ENCODE results near the gene ISL1. TPM values are rescaled to one million over a fixed set of nuclear protein-coding genes. Genes with fewer than 3 reads are reported as not detected.

Gene ISL1
- total and polyA plus RNA-seq, 2 donors (not counting 1 experiment from before 2014, with no cell fraction given): not detected

GRCh38 chr5:51347157-51347556 is 36.1 kb upstream of the ISL1 start:
- WGBS (ENCODE audit: insufficient coverage): no CpG with 5 or more reads among the region's 1 CpG

GRCh38 chr5:51347704-51348103 is 35.5 kb upstream of the ISL1 start:
- Mint-ChIP-seq H3K4me3 (no peak overlapping the region), H3K4me1 (no peaks in the 10 kb centered on the region), H3K27ac (no peak overlapping the region), H3K9me3 (ENCODE audit: insufficient read depth) (peaks cover 5% of the 10 kb centered on the region), H3K27me3 (no peaks in the 10 kb centered on the region)
- H3K4me2 ChIP-seq (replicated peaks; ENCODE audit: low read depth, low read length, poor library complexity, severe bottlenecking): no peak overlapping the region
- H3K79me2 ChIP-seq (ENCODE audit: control insufficient read depth, insufficient read depth, low read length): no peaks in the 10 kb centered on the region
- H4K20me1 ChIP-seq (ENCODE audit: control insufficient read depth, insufficient read depth, low read length, poor library complexity, severe bottlenecking): no peaks in the 10 kb centered on the region
- H3K9ac ChIP-seq (ENCODE audit: low read length): no peak overlapping the region
- WGBS (ENCODE audit: insufficient coverage): no CpG with 5 or more reads among the region's 2 CpGs
- CTCF ChIA-PET: no interaction called here
- no peaks in the 10 kb centered on the region for H3K4me1 ChIP-seq (ENCODE audit: control insufficient read depth in 2 of 2, insufficient read depth in 2 of 2, low read length in 2 of 2)
- POLR2A ChIA-PET: no interaction called here
- H3K4me3 ChIP-seq (ENCODE audit: control extremely low read depth in 1 of 5, extremely low read depth in 1 of 5, insufficient read depth in 1 of 5, low read depth in 2 of 5, low read length in 4 of 5): no peak overlapping the region
- no peak overlapping the region for H2AFZ ChIP-seq (ENCODE audit: insufficient read depth, low read depth, low read length, poor library complexity, severe bottlenecking)
- H3K36me3 ChIP-seq (replicated peaks in 1 of 2; ENCODE audit: control extremely low read depth in 1 of 2, control insufficient read depth in 1 of 2, extremely low read depth in 1 of 2, insufficient read depth in 2 of 2, low read length in 1 of 2): no peaks in the 10 kb centered on the region
- no peak overlapping the region for H3K27ac ChIP-seq (ENCODE audit: low read length in 2 of 2)
- no peak for TF ChIP-seq EZH2 (IDR thresholded peaks at IDR 0.05; ENCODE audit: borderline replicate concordance, insufficient read depth, low read depth, low read length, poor library complexity, severe bottlenecking)
- no peak for TF ChIP-seq CTCF (IDR thresholded peaks at IDR 0.05)
- no peaks in the 10 kb centered on the region for H3K27me3 ChIP-seq (replicated peaks in 1 of 4; ENCODE audit: control extremely low read depth in 1 of 4, control insufficient read depth in 3 of 4, insufficient read depth in 4 of 4, low read length in 3 of 4)
- peaks cover 1 to 3% (median 3%) of the 10 kb centered on the region in 3 donors for H3K9me3 ChIP-seq (ENCODE audit: control extremely low read depth in 1 of 3, control insufficient read depth in 2 of 3, insufficient read depth in 1 of 3, low read length in 2 of 3)
- intact Hi-C loops (cut with micrococcal nuclease): no loop called here
- DNase-seq (no peak), ATAC-seq (ENCODE audit: low read depth) (no peak)

More at GRCh38 chr5:51347157-51347556, 36.1 kb upstream of the ISL1 start:
- no peak for TF ChIP-seq EZH2 (IDR thresholded peaks at IDR 0.05; ENCODE audit: borderline replicate concordance, insufficient read depth, low read depth, low read length, poor library complexity, severe bottlenecking)
- TF ChIP-seq CTCF (IDR thresholded peaks at IDR 0.05): no peak
- Mint-ChIP-seq H3K4me3 (no peak overlapping the region), H3K27ac (no peak overlapping the region), H3K9me3 (ENCODE audit: insufficient read depth) (peaks cover 5% of the 10 kb centered on the region), H3K27me3 (no peaks in the 10 kb centered on the region), H3K4me1 (no peaks in the 10 kb centered on the region)
- H3K4me1 ChIP-seq (ENCODE audit: control insufficient read depth in 2 of 2, insufficient read depth in 2 of 2, low read length in 2 of 2): no peaks in the 10 kb centered on the region
- H2AFZ ChIP-seq (ENCODE audit: insufficient read depth, low read depth, low read length, poor library complexity, severe bottlenecking): no peak overlapping the region
- H4K20me1 ChIP-seq (ENCODE audit: control insufficient read depth, insufficient read depth, low read length, poor library complexity, severe bottlenecking): no peaks in the 10 kb centered on the region
- ChIA-PET CTCF (no interaction called here), POLR2A (no interaction called here)
- no peak overlapping the region for H3K4me2 ChIP-seq (replicated peaks; ENCODE audit: low read depth, low read length, poor library complexity, severe bottlenecking)
- no peak overlapping the region for H3K27ac ChIP-seq (ENCODE audit: low read length in 2 of 2)
- no peak for DNase-seq
- intact Hi-C loops (cut with micrococcal nuclease): no loop called here
- no peaks in the 10 kb centered on the region for H3K79me2 ChIP-seq (ENCODE audit: control insufficient read depth, insufficient read depth, low read length)
- no peaks in the 10 kb centered on the region for H3K36me3 ChIP-seq (replicated peaks in 1 of 2; ENCODE audit: control extremely low read depth in 1 of 2, control insufficient read depth in 1 of 2, extremely low read depth in 1 of 2, insufficient read depth in 2 of 2, low read length in 1 of 2)
- no peaks in the 10 kb centered on the region for H3K27me3 ChIP-seq (replicated peaks in 1 of 4; ENCODE audit: control extremely low read depth in 1 of 4, control insufficient read depth in 3 of 4, insufficient read depth in 4 of 4, low read length in 3 of 4)
- no peak overlapping the region for H3K9ac ChIP-seq (ENCODE audit: low read length)
- H3K9me3 ChIP-seq (ENCODE audit: control extremely low read depth in 1 of 3, control insufficient read depth in 2 of 3, insufficient read depth in 1 of 3, low read length in 2 of 3): peaks cover 1 to 3% (median 3%) of the 10 kb centered on the region in 3 donors
- no peak overlapping the region for H3K4me3 ChIP-seq (ENCODE audit: control extremely low read depth in 1 of 5, extremely low read depth in 1 of 5, insufficient read depth in 1 of 5, low read depth in 2 of 5, low read length in 4 of 5)
- ATAC-seq (ENCODE audit: low read depth): no peak
